HG03378 (cell line): ENCODE data around the gene TRIM74.
"Not testable (repeated sequence)": the region's sequence is repeated elsewhere in the genome, so short reads cannot be mapped to it uniquely, and the experiment has no call there.

Experiments
- ATAC-seq: cut with Tn5 transposase; IDR thresholded peaks from one replicate; pipeline ENCODE4 v1.9.1; 2021; ENCODE audit warnings: mild to moderate bottlenecking, moderate library complexity; ENCODE audit not compliant: unreplicated experiment

Gene TRIM74

GRCh38 chr7:72968980-72969516, at the start of gene TRIM74:
TRIM74 (minus strand) TSS chr7:72969466; CDS start chr7:72966157, 3,309 bp downstream.
- not testable (repeated sequence) for ATAC-seq

GRCh38 chr7:73006491-73006890, 37.2 kb upstream of the TRIM74 start:
- not testable (repeated sequence) for ATAC-seq

- peak; percentile 72 for ATAC-seq
These were observed 36.6 kb upstream of the TRIM74 start for GRCh38 chr7:73005693-73006447.

- peak; percentile 58 for ATAC-seq
These were observed 36.1 kb upstream of the TRIM74 start for GRCh38 chr7:73005356-73005692.

- ATAC-seq = not testable (repeated sequence)
These were observed 28.7 kb upstream of the TRIM74 start for GRCh38 chr7:72997887-72998468.

- not testable (repeated sequence) for ATAC-seq
These were observed 28.2 kb upstream of the TRIM74 start for GRCh38 chr7:72997447-72997846.

- ATAC-seq = not testable (repeated sequence)
These were observed 26.2 kb upstream of the TRIM74 start for GRCh38 chr7:72995484-72995883.

GRCh38 chr7:72990146-72990913, 21.1 kb upstream of the TRIM74 start:
- ATAC-seq = not testable (repeated sequence)

- not testable (repeated sequence) for ATAC-seq
These were observed 12.8 kb upstream of the TRIM74 start for GRCh38 chr7:72982084-72982483.

- ATAC-seq = not testable (repeated sequence)
These were observed 11.1 kb upstream of the TRIM74 start for GRCh38 chr7:72980382-72980781.

- not testable (repeated sequence) for ATAC-seq
These were observed 7.2 kb upstream of the TRIM74 start for GRCh38 chr7:72976434-72976833.

GRCh38 chr7:72975656-72976286, 6.5 kb upstream of the TRIM74 start:
- ATAC-seq = not testable (repeated sequence)

GRCh38 chr7:72974781-72975180, 5.5 kb upstream of the TRIM74 start:
- ATAC-seq = not testable (repeated sequence)

- not testable (repeated sequence) for ATAC-seq
These were observed 2.2 kb upstream of the TRIM74 start for GRCh38 chr7:72971505-72971904.

GRCh38 chr7:72969688-72970087, 422 bp upstream of the TRIM74 start:
- ATAC-seq = not testable (repeated sequence)

- ATAC-seq = not testable (repeated sequence)
These were observed 2.4 kb downstream of the TRIM74 start for GRCh38 chr7:72966892-72967291.

- ATAC-seq = not testable (repeated sequence)
These were observed 3.9 kb downstream of the TRIM74 start for GRCh38 chr7:72965186-72965975.

GRCh38 chr7:72963056-72963455, 6.2 kb downstream of the TRIM74 start:
- not testable (repeated sequence) for ATAC-seq

GRCh38 chr7:72961346-72961650, 8.0 kb downstream of the TRIM74 start:
- not testable (repeated sequence) for ATAC-seq
